DND-41 (cell line): ENCODE data around the gene HHIPL2.

Experiments used
- EZH2 ChIP-seq: IDR thresholded peaks from 3 replicates; pipeline ENCODE4 v1.6.1; 2012; ENCODE audit warnings: borderline replicate concordance, low read depth, mild to moderate bottlenecking, moderate library complexity, low read length, inconsistent platforms; ENCODE audit not compliant: severe bottlenecking
- TF ChIP-seq, protein P1 (sequence below): IDR thresholded peaks from 2 replicates; pipeline ENCODE4 v1.5.1; 2012; ENCODE audit warnings: borderline replicate concordance, low read length, moderate library complexity, mild to moderate bottlenecking; ENCODE audit not compliant: poor library complexity, severe bottlenecking; ENCODE audit errors: extremely low read depth

- TF ChIP-seq EZH2: no peak
- TF ChIP-seq, protein P1, sequence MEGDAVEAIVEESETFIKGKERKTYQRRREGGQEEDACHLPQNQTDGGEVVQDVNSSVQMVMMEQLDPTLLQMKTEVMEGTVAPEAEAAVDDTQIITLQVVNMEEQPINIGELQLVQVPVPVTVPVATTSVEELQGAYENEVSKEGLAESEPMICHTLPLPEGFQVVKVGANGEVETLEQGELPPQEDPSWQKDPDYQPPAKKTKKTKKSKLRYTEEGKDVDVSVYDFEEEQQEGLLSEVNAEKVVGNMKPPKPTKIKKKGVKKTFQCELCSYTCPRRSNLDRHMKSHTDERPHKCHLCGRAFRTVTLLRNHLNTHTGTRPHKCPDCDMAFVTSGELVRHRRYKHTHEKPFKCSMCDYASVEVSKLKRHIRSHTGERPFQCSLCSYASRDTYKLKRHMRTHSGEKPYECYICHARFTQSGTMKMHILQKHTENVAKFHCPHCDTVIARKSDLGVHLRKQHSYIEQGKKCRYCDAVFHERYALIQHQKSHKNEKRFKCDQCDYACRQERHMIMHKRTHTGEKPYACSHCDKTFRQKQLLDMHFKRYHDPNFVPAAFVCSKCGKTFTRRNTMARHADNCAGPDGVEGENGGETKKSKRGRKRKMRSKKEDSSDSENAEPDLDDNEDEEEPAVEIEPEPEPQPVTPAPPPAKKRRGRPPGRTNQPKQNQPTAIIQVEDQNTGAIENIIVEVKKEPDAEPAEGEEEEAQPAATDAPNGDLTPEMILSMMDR: no peak
These were observed 40.2 kb upstream of the HHIPL2 start for GRCh38 chr1:222588135-222588534.
